GM12878 (cell line): Measurements from ENCODE around the gene AHNAK2.

Experiments
- CBX5 ChIP-seq: sonication (generic); IDR thresholded peaks from 2 replicates; pipeline ENCODE4 v1.6.1; 2016; ENCODE audit warnings: low read depth, moderate library complexity, mild to moderate bottlenecking, inconsistent platforms
- ESRRA ChIP-seq: IDR thresholded peaks from 2 replicates; pipeline ENCODE4 v1.6.1; 2012; ENCODE audit warnings: mild to moderate bottlenecking, low read length, improper control_type of control experiment

GRCh38 chr14:104948736-104949031 lies 29.5 kb downstream of the AHNAK2 start:
- TF ChIP-seq ESRRA = no peak
- TF ChIP-seq CBX5 = no peak
